GM19463 (cell line): ENCODE results near the gene RITA1.

ENCODE experiments used
- ATAC-seq: cut with Tn5 transposase; IDR thresholded peaks from one replicate; pipeline ENCODE4 v1.9.1; 2021; ENCODE audit warnings: mild to moderate bottlenecking, moderate library complexity; ENCODE audit not compliant: unreplicated experiment

RITA1 gene

DNA sequence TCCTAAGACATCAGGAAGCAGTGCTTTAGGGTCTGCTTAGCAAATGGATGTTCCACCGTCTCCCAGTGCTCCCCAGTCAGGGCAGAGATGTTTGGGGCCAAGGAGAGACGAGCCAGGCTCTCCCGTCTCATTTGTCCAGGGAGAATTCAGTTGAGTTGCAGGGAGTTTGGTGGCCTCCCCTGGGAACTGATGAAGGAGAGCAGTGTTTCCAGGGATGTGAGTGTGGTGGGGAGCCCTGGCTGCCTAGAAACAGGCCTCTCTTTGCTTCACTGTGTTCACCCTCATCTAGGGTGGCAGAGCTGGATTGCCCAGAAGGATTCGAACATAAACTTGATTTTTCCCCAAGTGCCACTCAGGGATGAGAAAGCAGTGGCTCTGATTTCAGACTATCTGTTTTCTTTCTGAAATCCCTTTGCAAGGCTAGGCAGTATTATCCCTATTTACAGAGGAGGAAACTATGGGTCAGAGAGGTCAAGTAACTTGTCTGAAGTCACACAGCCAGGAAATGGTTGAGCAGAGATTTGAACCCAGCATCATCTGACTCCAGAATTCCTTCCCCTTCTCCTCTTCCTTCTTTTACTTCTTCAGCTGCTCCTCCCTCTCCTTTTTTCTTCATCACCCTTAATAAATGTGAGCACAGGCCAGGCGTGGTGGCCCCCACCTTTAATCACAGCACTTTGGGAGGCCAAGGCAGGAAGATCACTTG is 42.3 kb downstream of the RITA1 start:
- no peak for ATAC-seq

DNA sequence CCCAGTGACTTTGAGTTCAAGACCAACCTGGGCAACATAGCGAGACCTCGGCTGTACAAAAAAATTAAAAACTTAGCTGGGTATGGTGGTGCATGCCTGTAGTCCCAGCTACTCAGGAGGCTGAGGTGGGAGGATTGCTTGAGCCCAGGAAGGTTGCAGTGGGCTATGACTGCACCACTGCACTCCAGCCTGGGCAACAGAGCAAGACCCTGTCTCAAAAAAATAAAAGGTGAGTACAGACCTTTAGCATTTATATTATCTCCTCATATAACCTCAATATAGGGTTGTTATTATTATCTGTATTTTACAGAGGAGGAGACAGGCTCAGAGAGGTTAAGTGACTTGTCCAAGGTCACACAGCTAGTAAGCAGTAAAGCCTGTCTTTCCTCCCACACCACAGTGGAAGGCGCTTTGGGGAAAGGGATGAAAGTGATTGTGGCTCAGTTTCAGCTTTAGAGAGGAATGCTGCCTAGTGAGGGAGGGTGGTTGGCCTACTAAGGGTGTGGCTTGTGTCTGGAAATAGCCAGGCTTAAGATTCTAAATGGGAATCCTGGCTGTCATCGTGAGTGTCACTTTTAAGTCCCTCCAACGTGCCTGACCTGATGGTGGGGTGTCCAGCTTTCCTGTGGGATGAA is 43.0 kb downstream of the RITA1 start:
- no peak for ATAC-seq

DNA sequence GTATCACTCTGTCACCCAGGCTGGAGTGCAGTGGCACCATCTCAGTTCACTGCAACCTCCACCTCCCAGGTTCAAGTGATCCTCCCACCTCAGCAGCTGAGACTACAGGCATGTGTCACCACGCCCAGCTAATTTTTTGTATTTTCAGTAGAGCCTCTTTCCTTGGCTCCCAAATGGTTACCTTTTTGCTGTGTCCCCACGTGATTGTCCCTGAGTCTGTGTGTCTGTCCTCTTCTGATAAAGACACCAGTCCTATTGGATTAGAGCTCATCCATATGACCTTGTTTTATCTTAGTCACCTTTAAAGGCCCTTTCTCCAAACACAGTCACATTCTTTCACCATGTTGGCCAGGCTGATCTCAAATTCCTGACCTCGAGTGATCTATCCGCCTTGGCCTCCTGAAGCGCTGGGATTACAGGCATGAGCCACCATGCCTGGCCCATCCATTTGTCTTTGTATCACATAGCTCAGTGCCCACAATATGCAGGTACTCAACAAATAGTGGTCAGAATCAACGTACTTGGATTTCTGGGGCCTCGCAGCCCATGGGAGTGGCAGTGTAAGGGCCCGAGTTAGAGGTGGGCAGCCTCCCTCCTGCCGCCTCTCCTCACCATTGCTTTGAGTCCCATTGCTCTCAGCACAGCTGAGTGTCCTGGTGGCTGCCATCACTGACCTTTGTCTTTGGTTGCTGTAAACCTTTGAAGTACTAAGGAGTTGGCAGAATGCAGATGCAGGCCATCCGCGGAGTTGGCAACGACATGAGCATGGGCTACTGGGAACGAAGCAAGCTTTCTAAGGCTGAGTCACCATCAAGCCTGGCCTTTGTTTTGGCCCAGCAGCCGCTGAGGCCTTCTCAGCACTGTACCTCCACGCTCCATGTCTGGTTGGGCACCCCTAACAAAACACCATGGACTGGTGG is 45.1 kb downstream of the RITA1 start:
- ATAC-seq = peak; percentile 1

DNA sequence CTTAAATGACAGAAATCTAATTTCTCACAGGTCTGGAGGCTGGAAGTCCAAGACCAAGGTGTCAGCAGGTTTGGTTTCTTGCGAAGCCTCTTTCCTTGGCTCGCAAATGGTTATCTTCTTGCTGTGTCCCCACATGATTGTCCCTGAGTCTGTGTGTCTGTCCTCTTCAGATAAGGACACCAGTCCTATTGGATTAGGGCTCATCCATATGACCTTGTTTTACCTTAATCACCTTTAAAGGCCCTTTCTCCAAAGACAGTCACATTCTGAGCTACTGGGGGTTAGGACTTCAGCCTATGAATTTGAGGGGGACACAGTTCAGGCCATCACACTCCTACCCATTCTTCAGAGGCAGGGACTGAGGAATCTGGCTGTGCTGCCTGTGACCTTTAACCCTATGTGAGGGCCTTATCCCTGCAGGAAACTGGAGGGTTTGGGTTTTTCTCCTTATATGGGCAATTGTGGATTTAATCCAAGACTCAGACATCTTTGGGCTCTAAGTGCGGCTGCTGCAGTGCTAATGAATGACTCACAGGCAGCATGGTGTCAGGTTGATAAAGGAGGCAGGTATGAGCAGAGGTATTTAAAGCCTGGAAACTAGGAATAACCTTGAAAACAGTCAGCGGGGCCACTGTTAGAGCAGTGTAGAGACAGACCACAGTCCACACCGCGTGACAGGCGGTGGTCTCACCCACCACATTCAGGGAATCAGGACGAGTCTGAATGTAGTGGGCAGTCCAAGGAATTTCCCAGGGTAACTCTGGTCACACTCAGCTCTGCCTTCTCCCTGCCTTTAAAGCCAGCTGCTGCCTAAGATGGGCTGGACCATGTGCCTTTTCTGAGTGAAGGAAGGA is 45.9 kb downstream of the RITA1 start:
- ATAC-seq = no peak

DNA sequence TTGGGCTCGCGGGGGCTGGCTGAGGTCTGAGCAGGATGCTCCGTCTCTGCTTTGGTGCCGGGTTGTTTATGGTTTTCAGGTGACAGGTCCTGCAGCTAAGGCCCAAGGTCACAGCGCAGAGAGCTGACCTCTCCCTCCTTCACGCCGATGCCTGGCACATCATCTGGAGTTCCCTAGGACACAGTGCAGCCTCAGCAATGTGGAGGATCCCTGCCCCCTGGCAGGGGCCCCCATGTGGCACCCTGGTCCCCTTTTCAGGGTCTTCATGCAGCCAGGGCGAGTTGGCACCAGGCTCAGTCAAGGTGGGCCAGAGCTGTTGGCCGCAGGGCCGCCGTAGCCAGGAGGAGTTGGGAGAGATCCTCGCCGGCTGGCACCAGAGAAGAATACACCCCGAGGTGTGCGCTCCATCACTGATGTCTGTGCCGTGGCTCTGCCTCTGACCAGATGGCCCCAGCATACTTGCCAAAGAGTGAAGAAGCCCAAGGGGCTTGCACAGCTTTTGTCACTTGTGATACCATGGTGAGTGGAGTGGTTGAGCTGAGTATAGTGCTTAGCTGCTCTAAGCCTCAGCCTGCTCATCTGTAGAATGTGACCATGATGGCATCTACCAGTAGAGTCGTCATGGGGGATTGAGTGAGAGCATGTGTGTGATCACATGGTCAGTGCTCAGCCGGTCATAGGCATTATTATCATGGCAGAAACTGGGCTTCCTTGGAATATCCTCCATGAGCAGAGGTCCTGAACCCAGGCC is 46.7 kb downstream of the RITA1 start:
- no peak for ATAC-seq

DNA sequence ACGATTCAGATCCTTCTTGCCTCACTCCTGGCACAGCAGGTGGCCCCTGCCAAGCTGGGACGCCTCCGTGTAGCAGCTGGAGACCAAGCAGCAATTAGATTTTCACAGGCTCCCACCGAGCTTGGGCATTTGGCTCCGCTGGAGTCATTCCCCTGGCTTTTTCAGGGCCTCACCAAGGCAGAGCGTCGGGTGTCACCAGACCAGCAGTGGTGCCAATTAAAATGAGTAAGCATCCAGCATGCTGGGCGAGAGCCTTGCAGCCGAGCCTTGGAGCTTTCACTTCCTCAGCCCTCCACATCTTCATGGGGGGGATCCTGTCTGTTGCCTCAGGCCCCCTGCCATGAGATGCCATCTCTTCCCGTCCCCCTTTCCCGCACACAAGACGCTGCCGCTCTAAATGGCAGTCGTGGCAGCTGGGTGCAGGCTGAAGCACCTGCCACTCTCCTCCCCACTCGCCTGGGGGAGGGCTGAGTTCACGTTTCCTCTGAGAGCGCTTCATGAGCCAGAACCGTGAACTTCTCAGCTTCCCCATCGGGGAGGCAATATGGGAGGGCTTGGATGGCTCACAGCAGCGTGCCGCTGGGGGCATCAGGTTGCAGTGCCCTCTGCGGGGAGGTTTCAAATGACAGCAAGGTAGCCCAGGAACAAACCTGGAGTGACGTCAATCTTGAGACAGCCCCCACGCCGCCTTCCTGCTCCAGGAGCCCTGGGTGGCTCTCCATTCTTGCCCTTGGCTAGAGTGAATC is 47.5 kb downstream of the RITA1 start:
- peak; percentile 67 for ATAC-seq

DNA sequence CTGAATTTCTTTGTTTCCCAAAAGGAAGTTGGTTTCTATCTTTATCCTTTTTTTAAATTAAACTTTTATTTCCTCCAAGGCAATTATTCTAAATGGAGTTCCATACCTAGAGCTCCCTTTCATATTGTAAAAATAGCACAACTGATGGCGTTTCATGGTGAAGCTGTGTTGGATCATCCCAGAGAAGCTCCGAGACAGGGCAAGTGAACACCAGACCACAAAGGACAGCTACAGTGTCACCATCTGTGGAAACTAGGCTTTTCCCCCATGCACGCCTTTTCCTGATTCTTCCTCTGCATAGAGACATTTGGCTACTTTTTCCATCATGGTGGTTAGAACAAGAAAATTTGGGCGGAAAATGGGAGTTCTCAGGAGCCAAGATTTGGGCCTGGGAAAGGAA is 48.4 kb downstream of the RITA1 start:
- no peak for ATAC-seq

DNA sequence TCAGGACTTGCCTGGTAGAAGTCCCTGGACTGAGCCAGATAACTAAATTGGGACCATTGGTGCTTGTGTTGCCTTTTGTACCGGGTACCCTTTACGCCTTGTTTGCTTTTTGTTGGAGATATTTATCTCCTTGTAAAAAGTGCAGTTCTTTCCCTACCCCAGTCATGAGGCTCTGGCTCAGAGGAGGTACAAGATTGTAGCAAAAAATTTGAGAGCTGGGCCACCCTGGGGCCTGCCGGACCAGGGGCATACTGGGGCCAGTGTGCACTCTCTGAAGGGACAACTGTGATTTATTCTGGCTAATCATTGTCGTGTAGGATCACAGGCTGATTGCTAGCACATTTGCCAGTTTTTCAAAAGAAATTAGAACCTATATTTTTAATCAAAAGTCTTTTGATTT is 49.0 kb downstream of the RITA1 start:
- ATAC-seq = no peak

DNA sequence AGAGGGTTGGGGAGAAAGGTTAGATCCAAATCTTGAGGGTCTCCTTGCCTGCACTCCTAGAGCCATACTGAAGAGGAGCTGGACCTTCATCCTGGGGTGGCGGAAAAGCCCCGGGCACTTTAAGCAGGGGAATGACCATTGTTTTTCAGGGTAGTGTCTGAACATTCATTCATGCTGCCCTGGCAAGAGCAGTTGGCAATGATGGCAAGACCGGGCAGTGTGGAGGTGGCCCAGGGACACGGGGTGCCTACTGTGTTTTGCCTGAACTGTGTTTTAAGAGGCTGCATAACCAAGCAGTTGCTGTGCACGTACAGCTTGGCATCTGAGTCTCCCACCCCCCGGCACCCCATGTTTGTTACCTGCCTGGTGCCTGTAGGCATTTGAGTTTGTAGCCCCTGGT is 50.5 kb downstream of the RITA1 start:
- ATAC-seq = no peak

DNA sequence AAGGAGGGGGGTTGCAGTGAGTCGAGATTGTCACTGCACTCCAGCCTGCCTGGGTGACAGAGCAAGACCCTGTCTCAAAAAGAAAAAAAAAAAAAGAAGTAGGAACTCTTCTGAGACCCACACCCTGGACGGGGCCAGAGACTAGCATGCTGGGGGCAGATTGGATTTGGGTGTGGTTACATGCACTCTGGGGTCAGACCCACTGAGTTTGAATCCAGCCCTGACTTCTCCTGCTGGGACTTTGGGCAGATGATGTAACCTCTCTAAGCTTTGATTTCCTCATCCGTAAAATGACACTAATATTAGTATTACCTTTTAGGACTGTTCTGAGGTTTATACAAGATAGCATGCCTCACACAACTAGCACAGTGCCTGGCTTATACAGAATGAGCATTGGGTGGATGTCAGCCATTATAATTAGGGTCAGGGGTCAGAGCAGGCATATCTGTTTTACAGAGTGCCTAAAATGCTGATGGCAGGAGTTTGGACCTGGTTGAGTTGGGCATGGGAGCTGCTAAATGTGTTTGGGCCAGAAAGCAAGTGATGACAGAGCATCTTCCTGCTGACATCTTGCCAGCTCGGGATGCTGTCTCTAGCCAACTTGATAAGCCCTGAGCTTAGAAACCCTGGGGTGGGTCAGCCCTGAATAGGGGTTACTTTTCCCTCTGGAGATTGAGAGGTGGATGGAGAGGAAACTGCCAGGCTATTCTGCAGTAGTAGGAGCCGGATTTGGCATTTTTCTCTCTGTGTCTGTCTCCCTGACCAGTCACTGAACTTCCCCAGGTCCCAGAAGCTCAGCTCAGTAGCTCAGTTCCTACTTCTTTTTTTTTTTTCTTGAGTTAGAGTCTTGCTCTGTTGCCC is 51.2 kb downstream of the RITA1 start:
- ATAC-seq = no peak

DNA sequence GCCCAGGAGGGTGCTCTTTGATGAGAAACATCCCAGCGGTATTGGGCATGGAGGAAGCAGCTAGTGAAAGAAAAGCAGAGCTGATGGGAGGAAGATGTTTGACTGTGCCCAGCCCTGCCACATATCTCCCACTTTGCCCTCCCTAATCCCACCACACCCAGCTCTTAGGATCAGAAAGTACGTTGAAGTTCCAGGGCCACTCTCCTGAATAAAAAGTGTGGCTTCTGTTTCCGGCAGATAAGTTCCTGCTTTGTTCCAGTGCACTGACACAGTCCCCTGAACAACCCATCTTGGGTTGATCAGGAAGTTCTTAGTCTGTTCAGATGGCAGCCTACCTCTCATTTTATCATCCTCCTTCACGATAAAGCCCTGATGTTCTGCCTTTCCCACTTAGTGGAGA is 52.2 kb downstream of the RITA1 start:
- no peak for ATAC-seq

DNA sequence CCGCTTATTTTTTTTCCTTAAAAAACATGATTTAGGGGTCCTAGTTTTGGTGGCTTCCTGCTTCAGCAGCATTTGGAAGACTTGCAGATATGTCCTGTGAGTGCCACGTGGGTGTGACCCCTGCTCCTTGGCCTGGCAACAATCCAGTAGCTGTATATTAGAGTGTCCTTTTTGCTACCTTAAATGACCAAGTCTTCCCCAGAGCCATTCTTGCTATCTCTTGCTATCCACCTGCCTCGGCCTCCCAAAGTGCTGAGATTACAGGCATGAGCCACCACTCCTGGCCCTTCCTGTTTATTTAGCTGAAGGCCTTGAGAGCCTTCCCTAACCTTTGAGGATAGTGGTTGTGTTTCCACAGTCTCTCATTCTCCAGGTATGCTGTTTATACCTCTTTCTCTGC is 52.8 kb downstream of the RITA1 start:
- ATAC-seq = no peak

DNA sequence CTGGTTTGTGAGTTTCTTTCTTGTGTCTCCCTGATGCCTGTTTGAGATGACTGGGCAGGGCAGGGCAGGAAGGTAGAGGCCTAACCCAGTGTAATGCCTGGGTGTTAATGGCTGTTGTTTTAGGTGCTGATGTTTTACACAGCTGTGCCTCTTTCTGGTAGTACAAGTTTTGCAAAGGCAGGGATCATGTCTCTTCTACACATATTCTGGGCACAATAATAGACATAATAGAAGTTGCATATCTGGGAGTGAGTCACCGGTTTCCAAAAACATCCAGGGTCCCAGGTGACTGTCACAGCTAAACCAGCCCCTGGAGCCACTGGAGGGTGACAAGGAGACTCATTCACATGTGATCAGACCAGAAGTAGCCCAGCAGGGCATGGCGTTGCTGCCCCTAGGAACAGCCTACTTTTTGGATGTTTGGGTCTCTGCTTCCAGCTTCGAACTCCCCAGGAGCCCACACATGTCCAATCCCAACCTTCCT is 53.8 kb downstream of the RITA1 start:
- no peak for ATAC-seq

DNA sequence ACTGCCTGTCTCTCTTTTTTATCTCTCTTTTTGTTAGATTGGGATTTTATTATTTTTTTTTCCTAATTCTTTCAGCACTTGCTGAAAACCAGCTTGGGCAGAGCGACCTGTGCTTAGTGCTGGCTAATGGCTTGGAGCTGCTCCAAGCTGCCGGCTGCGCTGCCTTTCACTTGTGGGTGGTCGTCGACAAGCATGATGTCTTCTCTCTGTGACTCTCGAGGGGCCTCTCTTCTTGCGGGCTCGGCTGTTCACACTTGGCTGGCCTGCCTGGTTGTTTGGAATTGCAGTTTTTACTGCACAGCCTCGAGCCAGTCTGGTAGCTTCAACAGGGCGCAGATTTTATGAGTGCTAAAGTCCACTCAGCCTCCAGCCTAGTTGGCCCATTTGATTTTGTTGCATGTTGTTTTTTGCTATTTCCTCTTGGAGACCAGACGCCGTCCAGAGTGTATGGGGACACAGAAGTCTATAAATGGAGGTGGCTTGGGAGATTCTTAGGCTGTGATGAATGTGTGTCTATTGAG is 54.4 kb downstream of the RITA1 start:
- no peak for ATAC-seq

DNA sequence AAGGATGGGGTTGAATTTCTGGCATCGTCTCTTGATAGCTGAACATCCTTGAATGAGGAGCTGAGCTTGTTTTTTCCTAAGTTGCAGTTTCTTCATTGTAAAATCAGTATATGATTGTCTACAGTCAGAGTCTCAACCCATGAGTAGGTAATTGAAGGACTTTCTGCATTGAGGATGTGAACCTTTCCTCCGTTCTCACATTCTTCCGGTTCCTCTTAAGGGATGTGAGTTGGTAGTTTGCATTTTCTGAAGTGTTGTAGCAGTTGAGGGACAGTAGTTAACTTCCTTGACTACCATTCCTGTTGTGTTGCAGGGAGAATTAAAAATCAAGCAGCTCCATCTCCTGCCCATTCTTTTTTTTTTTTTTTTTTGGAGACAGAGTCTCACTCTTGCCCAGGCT is 54.9 kb downstream of the RITA1 start:
- no peak for ATAC-seq

DNA sequence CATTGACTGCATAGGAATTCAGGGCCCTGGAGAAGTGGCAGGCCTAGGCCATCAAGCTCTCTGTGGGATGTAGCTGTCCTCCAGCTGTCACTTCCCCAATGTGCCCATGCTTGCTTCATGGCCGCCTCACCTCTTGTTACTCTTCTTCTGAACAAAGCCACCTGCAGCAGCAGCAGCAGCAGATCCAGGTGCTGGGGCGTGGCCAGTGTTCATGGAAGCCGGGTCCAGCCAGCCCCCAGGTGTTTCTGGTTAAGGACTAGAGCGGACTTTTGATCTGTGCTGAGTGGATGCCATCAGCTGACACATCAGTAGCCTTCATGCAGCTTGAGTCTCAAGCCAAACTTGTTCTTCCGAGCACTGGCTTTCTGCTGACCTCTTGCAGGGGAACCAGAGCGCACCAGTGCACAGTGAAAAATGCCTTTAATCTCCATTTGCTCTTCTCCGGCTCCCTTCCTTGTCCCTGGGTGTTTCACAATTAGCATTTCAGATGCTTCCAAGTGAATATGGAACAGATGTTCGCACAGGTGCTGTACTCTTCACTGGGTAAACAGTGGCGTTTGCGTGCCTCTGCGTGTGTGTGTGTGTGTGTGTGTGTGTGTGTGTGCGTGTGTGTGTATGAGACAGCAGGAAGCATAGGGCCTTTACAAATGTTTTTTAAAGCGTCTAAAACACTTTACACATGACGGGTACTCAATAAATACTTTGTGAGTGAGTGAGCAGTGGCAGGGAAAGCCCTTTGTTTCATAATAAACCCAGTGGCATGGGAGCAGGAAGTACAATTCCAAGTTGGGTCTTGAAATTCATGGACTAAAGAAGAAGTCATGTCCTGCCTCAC is 55.9 kb downstream of the RITA1 start:
- no peak for ATAC-seq
